DND-41 (cell line): ENCODE measurements around the gene ARHGAP21.

Experiments used
- EZH2 ChIP-seq: IDR thresholded peaks from 3 replicates; pipeline ENCODE4 v1.6.1; 2012; ENCODE audit warnings: borderline replicate concordance, low read depth, mild to moderate bottlenecking, moderate library complexity, low read length, inconsistent platforms; ENCODE audit not compliant: severe bottlenecking
- TF ChIP-seq, protein P1 (sequence below): IDR thresholded peaks from 2 replicates; pipeline ENCODE4 v1.5.1; 2012; ENCODE audit warnings: borderline replicate concordance, low read length, moderate library complexity, mild to moderate bottlenecking; ENCODE audit not compliant: poor library complexity, severe bottlenecking; ENCODE audit errors: extremely low read depth

DNA sequence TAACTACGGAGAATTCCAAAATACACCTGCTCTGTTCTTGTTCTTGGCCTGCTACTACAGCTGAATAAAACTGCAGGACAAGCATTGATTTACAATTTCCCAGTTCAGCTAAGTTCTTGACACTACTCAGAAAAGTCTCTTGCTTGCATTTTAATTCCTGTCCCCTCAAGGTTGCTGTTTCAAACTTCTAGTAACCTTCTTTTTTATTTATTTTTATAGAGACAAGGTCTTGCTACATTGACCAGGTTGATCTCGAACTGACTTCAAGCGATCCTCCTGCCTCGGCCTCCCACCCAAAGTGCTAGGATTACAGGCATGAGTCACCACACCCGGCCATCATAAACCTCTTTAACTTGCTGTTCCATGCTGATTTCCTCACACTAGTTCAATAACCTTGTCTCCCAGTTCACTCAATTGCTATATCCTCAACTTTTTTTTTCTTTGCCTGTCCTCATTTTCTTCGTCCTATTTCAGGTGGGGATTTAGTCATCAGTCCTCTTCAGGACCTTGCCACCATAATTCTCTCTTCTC is 79.9 kb downstream of the ARHGAP21 start:
- TF ChIP-seq, protein P1, sequence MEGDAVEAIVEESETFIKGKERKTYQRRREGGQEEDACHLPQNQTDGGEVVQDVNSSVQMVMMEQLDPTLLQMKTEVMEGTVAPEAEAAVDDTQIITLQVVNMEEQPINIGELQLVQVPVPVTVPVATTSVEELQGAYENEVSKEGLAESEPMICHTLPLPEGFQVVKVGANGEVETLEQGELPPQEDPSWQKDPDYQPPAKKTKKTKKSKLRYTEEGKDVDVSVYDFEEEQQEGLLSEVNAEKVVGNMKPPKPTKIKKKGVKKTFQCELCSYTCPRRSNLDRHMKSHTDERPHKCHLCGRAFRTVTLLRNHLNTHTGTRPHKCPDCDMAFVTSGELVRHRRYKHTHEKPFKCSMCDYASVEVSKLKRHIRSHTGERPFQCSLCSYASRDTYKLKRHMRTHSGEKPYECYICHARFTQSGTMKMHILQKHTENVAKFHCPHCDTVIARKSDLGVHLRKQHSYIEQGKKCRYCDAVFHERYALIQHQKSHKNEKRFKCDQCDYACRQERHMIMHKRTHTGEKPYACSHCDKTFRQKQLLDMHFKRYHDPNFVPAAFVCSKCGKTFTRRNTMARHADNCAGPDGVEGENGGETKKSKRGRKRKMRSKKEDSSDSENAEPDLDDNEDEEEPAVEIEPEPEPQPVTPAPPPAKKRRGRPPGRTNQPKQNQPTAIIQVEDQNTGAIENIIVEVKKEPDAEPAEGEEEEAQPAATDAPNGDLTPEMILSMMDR: no peak
- TF ChIP-seq EZH2: no peak
